GM19035 (cell line): ENCODE data around the gene SH2D3C.
"Not testable (repeated sequence)": the region's sequence is repeated elsewhere in the genome, so short reads cannot be mapped to it uniquely, and the experiment has no call there.

Source experiments
- ATAC-seq: cut with Tn5 transposase; IDR thresholded peaks from one replicate; pipeline ENCODE4 v1.9.1; 2021; ENCODE audit not compliant: unreplicated experiment

SH2D3C gene

GRCh38 chr9:127785933-127786772 lies 7.7 kb upstream of the SH2D3C start, which contains the start of gene CDK9:
Gene CDK9 (plus strand): TSS chr9:127786034. CDS start chr9:127786149, 115 bp downstream.
- peak; percentile 60 for ATAC-seq

DNA sequence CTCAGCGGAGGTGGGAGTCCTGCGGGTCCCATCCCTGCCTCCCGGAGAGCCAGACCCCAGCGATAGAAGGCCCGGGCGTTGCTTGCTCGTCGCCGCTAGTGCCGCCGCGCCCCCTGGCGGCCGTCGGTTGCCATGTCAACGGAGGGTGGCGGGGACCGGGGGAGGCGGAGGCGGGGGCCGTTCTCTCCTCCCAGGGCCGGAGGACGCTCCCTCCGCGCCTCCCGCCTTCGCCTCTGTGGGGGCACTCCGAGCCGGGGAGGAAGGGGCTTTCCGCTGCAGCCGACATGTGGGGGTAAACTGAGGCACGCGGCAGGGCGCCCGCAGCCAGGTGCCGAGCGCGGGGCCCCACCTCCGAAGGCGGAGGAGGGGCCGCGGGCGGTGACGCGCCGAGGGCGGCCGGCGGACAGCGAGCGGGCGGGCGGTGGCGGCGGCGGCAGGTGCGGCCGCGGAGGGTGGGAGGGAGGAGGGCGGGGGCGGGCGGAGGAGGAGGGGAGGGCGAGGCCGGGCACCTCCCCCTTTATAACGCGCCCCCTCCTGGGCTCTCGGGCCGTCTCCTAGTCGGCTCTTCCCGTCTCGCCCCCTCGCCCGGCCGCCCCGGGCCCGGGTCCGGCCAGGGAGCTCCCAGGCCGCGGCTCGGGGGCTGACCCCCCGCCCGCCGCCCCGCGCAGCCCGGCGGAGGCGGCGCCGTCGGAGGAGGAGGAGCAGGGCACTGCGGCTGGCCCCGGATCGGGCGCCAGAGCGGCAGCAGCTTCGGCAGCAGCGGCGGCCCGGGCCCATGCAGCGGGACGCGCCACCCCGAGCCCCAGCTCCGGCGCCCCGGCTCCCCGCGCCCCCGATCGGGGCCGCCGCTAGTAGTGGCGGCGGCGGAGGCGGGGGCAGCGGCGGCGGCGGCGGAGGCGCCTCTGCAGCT lies 6.8 kb upstream of the SH2D3C start:
- ATAC-seq = peak; percentile 44

DNA sequence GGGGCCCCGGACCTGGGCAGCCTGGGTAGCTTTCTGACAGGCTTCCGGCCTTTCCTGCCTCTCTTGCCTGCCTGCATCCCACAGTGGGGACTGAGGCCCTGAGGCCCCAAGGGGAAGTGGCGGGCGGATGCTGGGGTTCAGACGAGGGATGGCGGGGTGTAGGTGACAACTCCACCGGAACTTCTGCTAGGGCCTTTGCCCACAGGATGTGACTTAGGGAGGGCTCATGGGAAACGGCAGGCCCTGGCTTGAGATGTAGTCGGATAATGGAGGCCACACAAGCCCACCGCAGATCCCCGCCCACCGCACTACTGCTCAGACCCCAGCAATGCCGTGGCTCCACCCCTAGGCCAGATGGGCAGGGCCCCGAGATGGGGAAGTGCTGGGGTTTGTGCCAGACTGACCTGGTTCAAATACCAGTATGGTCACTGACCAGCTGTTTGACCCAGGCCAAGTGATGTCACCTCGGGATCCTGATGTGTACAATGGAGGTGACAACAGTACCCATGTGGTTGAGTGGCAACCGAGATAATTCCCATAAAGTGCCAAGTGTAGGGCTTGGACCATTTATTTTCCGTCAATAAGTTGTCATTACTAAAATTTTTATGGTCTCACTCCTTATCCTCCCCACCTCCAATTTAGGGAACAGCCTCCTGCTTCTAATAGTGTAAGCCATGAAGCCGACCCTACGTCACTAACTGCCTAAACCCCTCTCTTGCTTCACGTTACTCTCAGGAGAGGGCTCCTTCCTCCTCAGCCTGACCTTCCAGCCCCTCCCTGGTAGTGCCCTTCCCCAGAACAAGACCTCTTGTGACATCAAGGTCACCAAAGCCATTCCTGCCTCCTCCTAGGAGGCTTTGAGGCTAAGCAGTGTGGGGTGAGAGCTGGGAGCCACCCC lies 4.9 kb upstream of the SH2D3C start:
- no peak for ATAC-seq

DNA sequence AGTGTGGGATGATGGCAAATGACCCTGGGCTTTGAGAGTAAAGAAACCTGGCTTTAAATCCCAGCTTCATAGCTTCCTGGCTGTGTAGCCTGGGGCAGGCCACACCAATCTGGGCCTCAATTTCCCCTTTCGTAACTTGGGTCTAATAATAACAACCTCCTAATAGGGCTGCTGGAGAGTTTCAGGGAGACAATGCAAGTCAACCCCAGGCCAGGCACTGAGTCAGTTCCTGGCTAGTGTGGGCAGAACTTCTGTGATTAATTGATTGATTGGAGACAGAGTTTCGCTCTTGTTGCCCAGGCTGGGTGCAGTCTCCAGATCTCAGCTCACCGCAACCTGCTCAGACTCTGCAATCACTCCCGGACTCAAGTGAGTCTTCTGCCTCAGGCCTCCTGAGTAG lies 3.3 kb upstream of the SH2D3C start:
- ATAC-seq = no peak

DNA sequence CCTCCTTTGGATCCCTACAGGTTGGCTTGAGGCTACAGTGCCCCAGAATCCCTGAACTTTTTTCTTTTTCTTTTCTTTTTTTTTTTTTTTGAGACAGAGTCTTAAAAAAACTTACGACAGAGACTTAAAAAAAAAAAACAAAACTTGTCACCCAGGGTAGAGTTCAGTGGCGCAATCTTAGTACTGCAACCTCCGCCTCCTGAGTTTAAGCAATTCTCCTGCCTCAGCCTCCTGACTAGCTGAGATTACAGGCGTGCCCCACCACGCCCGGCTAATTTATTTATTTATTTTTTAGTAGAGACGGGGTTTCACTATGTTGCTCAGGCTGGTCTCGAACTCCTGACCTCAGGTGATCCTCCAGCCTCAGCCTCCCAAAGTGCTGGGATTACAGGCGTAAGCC lies 2.4 kb upstream of the SH2D3C start:
- ATAC-seq = not testable (repeated sequence)

GRCh38 chr9:127780126-127780885 lies 1.8 kb upstream of the SH2D3C start:
- ATAC-seq = no peak

- ATAC-seq = peak; percentile 38
Observed at GRCh38 chr9:127779136-127779981, 893 bp upstream of the SH2D3C start.

DNA sequence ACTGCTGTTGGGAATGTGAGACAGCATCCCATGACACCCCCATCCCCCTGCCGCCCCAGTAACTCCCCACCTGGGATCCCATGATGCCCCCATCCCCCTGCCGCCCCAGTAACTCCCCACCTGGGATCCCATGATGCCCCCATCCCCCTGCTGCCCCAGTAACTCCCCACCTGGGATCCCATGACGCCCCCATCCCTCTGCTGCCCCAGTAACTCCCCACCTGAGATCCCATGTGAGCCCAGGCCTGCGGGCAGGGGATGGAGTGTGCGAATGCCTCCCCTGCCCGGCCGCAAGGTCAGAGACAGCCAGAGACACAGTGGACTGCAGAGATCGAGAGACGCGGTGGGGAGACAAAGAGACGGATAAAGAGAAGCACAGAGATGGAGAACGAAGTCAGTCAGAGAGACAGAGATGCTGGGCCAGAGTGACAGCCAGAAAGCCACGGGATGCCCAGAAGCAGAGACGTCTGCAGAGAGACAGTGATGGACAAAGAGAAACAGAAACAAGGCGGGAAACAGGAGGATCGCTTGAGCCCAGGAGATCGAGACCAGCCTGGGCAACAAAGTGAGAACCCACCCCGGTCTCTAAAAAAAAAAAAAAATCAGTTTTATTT lies 992 bp downstream of the SH2D3C start:
- ATAC-seq = no peak

GRCh38 chr9:127776924-127777289 lies 1.6 kb downstream of the SH2D3C start:
- ATAC-seq = no peak

GRCh38 chr9:127776195-127776923 lies 2.1 kb downstream of the SH2D3C start:
- ATAC-seq = peak; percentile 32

GRCh38 chr9:127773981-127774380 lies 4.5 kb downstream of the SH2D3C start:
- no peak for ATAC-seq

- ATAC-seq = no peak
Observed at GRCh38 chr9:127773272-127773671, 5.2 kb downstream of the SH2D3C start.

DNA sequence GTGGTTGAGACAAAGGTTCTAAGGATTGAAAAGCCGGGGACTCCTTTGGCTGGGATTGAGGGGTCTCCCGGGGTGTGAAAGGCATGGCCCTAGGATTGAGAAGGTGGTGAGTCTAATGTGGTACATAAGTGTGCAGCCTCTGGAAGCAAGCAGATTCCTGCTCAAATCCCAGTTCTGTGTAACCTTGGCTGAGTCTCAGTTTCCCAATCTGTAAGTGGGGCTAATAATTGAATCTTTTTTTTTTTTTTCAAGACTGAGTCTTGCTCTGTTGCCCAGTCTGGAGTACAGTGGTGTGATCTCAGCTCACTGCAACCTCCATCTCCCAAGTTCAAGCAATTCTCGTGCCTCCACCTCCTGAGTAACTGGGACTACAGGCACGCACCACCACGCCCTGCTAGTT lies 5.9 kb downstream of the SH2D3C start:
- no peak for ATAC-seq

- ATAC-seq = no peak
Observed at GRCh38 chr9:127771570-127772189, 6.8 kb downstream of the SH2D3C start.

GRCh38 chr9:127770905-127771569 lies 7.4 kb downstream of the SH2D3C start:
- peak; percentile 87 for ATAC-seq

- ATAC-seq = no peak
Observed at GRCh38 chr9:127770583-127770904, 7.9 kb downstream of the SH2D3C start.

- ATAC-seq = no peak
Observed at GRCh38 chr9:127769929-127770582, 8.4 kb downstream of the SH2D3C start.
